HEK293T (cell line): ENCODE results near the gene FCER1G.

Experiments used
- ARNT ChIP-seq: fragments of 450-650 bp; IDR thresholded peaks from 2 replicates; pipeline ENCODE4 v1.6.1; 2017; ENCODE audit warnings: mild to moderate bottlenecking
- BHLHE40 ChIP-seq: fragments of 450-650 bp; IDR thresholded peaks from 2 replicates; pipeline ENCODE4 v1.6.1; 2016; ENCODE audit warnings: mild to moderate bottlenecking, moderate library complexity, borderline replicate concordance
- ELF4 ChIP-seq: fragments of 450-650 bp; IDR thresholded peaks from 2 replicates; pipeline ENCODE4 v1.6.1; 2017; ENCODE audit warnings: antibody characterized with exemption
- FOXA1 ChIP-seq: fragments of 450-650 bp; IDR thresholded peaks from 2 replicates; pipeline ENCODE4 v1.6.1; 2016; ENCODE audit warnings: mild to moderate bottlenecking
- FOXK2 ChIP-seq: fragments of 450-650 bp; IDR thresholded peaks from 2 replicates; pipeline ENCODE4 v1.6.1; 2016; ENCODE audit warnings: mild to moderate bottlenecking
- FOXM1 ChIP-seq: fragments of 450-650 bp; IDR thresholded peaks from 2 replicates; pipeline ENCODE4 v1.6.1; 2017; ENCODE audit warnings: mild to moderate bottlenecking, borderline replicate concordance
- PKNOX1 ChIP-seq: fragments of 450-650 bp; IDR thresholded peaks from 2 replicates; pipeline ENCODE4 v1.6.1; 2016
- TARDBP ChIP-seq: fragments of 450-650 bp; IDR thresholded peaks from 2 replicates; pipeline ENCODE4 v1.6.1; 2016

DNA sequence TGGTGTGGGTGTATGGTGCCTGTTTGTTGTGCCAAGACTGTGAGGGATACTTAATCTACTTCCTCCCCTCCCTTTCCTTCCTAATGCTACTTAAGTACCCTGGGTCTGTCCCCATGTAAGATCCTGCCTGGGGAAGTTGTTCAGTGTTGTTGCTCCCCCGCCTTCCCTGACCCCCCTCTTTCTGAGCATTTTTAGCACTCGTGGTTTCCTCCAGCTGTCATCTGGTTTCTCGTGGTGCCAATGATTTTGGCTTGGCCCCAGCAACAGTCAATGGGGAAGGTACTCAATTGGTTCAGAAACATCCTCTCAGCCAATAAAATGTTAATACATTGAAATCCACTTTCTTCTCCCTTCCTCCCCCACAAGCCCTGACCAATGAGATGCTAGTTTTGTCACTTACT is 29.8 kb upstream of the FCER1G start:
- TF ChIP-seq FOXM1 (no peak), PKNOX1 (no peak), ARNT (no peak), TARDBP (no peak), FOXK2 (no peak), FOXA1 (no peak), ELF4 (no peak), BHLHE40 (no peak)
